ENCODE measurements around the gene ASF1B. TPM values are rescaled to one million over a fixed set of nuclear protein-coding genes. Genes with fewer than 3 reads are reported as not detected.
A peak's percentile ranks its signal among the peaks of the same experiment; 100 is the strongest.

The ASF1B gene
- total and polyA plus RNA-seq, 2 experiments from 2014 or later, result 33.3 to 36.9 TPM

DNA sequence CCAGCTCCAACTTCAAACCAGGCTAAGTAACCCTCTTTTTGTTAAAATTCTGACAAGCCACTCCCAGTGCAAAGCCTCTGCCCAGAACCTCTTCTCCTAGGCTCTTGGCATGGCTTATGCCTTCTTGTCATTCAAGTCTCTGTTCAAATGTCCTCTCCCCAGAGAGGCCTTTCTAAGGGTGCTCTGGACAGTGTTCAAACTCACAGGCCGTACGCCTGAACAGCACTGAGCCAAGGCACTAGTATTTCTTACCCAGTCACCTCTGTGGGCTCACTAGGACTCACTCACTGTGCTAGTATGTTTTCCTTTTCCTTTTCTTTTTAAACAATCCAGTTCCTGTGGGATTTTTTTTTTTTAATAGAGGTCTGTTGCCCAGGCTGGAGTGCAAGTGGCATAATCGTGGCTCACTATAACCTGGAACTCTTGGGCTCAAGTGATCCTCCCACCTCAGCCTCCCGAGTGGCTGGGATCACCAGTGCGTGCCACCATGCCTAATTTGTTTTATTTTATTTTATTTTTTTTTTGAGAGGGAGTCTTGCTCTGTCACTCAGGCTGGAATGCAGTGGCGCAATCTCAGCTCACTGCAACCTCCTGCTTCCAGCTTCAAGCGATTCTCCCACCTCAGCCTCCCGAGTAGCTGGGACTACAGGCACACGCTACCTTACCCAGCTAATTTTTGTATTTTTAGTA lies 2.3 kb upstream of the ASF1B start:
- Histone ChIP-seq H3K4me2 (no peak overlapping the region), H3K36me3 (ENCODE audit: insufficient read depth) (no peaks in the 10 kb centered on the region), H3K9me2 (ENCODE audit: insufficient read depth) (no peaks in the 10 kb centered on the region), H4K20me1 (replicated peaks; ENCODE audit: insufficient read depth) (peaks cover 12% of the 10 kb centered on the region; the same call in 1 of the 2 replicates), H3K79me2 (replicated peaks; ENCODE audit: insufficient read depth) (peaks cover 15% of the 10 kb centered on the region), H3K27me3 (ENCODE audit: insufficient read depth) (no peaks in the 10 kb centered on the region), H2AFZ (no peak overlapping the region), H3K4me1 (ENCODE audit: insufficient read depth) (peaks cover 27% of the 10 kb centered on the region), H3F3A (replicated peaks; ENCODE audit: low read depth) (peaks cover 12% of the 10 kb centered on the region), H3K4me3 (no peak overlapping the region), H3K27ac (ENCODE audit: low read depth) (0 out of 2 replicates have a peak overlapping the region, but pooled peaks have one; percentile 32)
- TF ChIP-seq STAT1 (IDR thresholded peaks at IDR 0.05; ENCODE audit: unreplicated experiment) (no peak), JUNB (IDR thresholded peaks at IDR 0.05; ENCODE audit: unreplicated experiment) (no peak), CREB1 (CRISPR knock-in tag; IDR thresholded peaks at IDR 0.05; ENCODE audit: low read depth) (no peak), POLR2AphosphoS5 (IDR thresholded peaks at IDR 0.05; ENCODE audit: low read depth) (no peak), EZH2phosphoT487 (IDR thresholded peaks at IDR 0.05; ENCODE audit: unreplicated experiment) (no peak), ZNF114 (CRISPR knock-in tag; IDR thresholded peaks at IDR 0.05) (no peak), NANOG (IDR thresholded peaks at IDR 0.05; ENCODE audit: borderline replicate concordance) (no peak), EZH2 (IDR thresholded peaks at IDR 0.05; ENCODE audit: low read depth, unreplicated experiment) (no peak), ZNF331 (CRISPR knock-in tag; IDR thresholded peaks at IDR 0.05; ENCODE audit: low read depth) (no peak), ETS1 (IDR thresholded peaks at IDR 0.05) (no peak), ZNF462 (CRISPR knock-in tag; IDR thresholded peaks at IDR 0.05) (no peak)
- TF ChIP-seq, protein P1, sequence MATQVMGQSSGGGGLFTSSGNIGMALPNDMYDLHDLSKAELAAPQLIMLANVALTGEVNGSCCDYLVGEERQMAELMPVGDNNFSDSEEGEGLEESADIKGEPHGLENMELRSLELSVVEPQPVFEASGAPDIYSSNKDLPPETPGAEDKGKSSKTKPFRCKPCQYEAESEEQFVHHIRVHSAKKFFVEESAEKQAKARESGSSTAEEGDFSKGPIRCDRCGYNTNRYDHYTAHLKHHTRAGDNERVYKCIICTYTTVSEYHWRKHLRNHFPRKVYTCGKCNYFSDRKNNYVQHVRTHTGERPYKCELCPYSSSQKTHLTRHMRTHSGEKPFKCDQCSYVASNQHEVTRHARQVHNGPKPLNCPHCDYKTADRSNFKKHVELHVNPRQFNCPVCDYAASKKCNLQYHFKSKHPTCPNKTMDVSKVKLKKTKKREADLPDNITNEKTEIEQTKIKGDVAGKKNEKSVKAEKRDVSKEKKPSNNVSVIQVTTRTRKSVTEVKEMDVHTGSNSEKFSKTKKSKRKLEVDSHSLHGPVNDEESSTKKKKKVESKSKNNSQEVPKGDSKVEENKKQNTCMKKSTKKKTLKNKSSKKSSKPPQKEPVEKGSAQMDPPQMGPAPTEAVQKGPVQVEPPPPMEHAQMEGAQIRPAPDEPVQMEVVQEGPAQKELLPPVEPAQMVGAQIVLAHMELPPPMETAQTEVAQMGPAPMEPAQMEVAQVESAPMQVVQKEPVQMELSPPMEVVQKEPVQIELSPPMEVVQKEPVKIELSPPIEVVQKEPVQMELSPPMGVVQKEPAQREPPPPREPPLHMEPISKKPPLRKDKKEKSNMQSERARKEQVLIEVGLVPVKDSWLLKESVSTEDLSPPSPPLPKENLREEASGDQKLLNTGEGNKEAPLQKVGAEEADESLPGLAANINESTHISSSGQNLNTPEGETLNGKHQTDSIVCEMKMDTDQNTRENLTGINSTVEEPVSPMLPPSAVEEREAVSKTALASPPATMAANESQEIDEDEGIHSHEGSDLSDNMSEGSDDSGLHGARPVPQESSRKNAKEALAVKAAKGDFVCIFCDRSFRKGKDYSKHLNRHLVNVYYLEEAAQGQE (IDR thresholded peaks at IDR 0.05; ENCODE audit: unreplicated experiment), result no peak
- TF ChIP-seq, protein P2, sequence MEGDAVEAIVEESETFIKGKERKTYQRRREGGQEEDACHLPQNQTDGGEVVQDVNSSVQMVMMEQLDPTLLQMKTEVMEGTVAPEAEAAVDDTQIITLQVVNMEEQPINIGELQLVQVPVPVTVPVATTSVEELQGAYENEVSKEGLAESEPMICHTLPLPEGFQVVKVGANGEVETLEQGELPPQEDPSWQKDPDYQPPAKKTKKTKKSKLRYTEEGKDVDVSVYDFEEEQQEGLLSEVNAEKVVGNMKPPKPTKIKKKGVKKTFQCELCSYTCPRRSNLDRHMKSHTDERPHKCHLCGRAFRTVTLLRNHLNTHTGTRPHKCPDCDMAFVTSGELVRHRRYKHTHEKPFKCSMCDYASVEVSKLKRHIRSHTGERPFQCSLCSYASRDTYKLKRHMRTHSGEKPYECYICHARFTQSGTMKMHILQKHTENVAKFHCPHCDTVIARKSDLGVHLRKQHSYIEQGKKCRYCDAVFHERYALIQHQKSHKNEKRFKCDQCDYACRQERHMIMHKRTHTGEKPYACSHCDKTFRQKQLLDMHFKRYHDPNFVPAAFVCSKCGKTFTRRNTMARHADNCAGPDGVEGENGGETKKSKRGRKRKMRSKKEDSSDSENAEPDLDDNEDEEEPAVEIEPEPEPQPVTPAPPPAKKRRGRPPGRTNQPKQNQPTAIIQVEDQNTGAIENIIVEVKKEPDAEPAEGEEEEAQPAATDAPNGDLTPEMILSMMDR (conservative IDR thresholded peaks at IDR 0.05; ENCODE audit: low read depth in 2 of 2), result no peak
- peaks cover 2% of the 10 kb centered on the region; the same call in 1 of the 3 replicates for H3K9me3 Mint-ChIP-seq
- ATAC-seq, result no peak
- peaks cover 18% of the 10 kb centered on the region for H3K4me1 Mint-ChIP-seq
- H3K27ac Mint-ChIP-seq, result no peak overlapping the region
- no peak for DNase-seq (ENCODE audit: low spot score)
- peaks cover 8% of the 10 kb centered on the region for H3K27me3 Mint-ChIP-seq (ENCODE audit: insufficient read depth, low read depth, poor library complexity)
- H3K4me3 Mint-ChIP-seq, result peak overlapping the region; percentile 51; the same call in 2 of the 3 replicates
- H3K36me3 Mint-ChIP-seq (ENCODE audit: low read depth), result peaks cover 8% of the 10 kb centered on the region

Measured in GM23338 (cell line).